ENCODE results near the gene OGDHL. TPM values are rescaled to one million over a fixed set of nuclear protein-coding genes. Genes with fewer than 3 reads are reported as not detected.

The OGDHL gene
- total and polyA plus RNA-seq, 9 of the 15 experiments (the other 6 are each of a cell fraction or from before 2014, with no cell fraction given) = 0.01 to 1.8 (median 0.91) TPM

DNA sequence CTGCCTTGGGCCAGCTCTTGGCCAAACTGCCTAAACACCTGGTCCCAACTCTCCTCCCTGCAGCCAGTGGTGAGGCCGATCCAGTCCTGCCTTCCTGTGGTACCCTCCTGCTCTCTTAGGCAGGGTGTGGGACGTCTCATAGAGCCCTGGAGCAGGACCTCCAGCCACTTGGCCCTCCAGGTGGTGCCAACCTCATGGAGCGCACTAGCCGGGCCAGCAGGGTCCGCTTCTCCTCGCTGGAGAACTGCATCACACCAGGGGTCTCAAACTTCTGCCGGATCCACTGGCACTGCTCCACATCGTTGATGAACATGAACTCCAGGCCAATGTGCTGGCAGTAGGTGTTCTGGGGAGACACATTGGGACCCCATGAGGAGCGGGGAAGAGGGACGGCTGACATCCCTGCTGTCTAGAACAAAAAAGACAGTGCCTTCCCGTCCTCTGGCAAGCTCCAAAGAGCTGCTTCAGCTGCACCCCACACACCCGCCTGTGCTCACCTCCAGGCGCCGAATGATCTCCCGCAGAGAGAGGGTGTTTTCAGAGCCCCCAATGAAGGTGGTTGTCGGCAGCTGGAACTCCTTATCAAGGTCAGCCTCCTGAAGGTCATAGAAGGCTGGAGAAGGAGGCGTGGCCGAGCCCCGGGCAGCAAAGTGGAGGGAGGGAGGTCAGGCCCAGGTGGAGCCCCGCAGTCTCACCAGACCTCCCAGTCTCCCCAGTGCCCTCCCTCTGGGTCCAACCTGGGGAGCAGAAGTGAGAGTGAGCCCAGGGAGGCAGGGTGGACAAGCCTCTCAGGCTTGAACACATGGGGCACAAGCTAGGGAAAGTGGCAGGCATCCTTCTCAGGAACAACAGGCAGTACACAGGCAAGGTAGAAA lies 10.2 kb downstream of the OGDHL start:
- Histone ChIP-seq H3K9me1 (ENCODE audit: control insufficient read depth, insufficient read depth, low read length) (no peaks in the 10 kb centered on the region), H2AFZ (ENCODE audit: low read depth, low read length) (no peak overlapping the region), H3K27me3 (ENCODE audit: control insufficient read depth in 2 of 2, insufficient read depth in 2 of 2, low read length in 2 of 2) (peaks cover 5 to 50% of the 10 kb centered on the region in 2 experiments; a peak in 3 of 5 replicates), H4K20me1 (replicated peaks; ENCODE audit: control insufficient read depth, insufficient read depth, low read length) (peaks cover 23% of the 10 kb centered on the region; the same call in 1 of the 2 replicates), H3K36me3 (ENCODE audit: control insufficient read depth, insufficient read depth, low read length) (no peaks in the 10 kb centered on the region), H3K9ac (ENCODE audit: insufficient read depth in 1 of 2, low read depth in 2 of 2, low read length in 2 of 2) (no peak overlapping the region), H3K4me3 (no peak overlapping the region), H3K27ac (ENCODE audit: extremely low read depth, low read depth, low read length) (no peak overlapping the region), H3K79me2 (ENCODE audit: control insufficient read depth, insufficient read depth, low read length) (no peaks in the 10 kb centered on the region), H3K9me3 (replicated peaks; ENCODE audit: control insufficient read depth, insufficient read depth, low read depth, low read length) (no peaks in the 10 kb centered on the region), H3K4me2 (ENCODE audit: insufficient read depth, low read length) (no peak overlapping the region), H3K4me1 (replicated peaks in 1 of 2; ENCODE audit: control insufficient read depth in 2 of 2, insufficient read depth in 2 of 2, low read length in 2 of 2) (no peaks in the 10 kb centered on the region)
- ChIA-PET POLR2A (interaction anchor here (0.6 kb wide), 1 partner anchor 31 kb away, joined by 3 read pairs; no protein-coding TSS in a partner anchor), CTCF (ENCODE audit: low intra/inter-chr PET ratio) (no interaction called here)
- peak in 1 of 4 experiments; percentile 7 for DNase-seq (ENCODE audit: extremely low read depth in 1 of 4, low spot score in 3 of 4)
- FAIRE-seq = no peak
- TF ChIP-seq BMI1 (IDR thresholded peaks at IDR 0.05; ENCODE audit: low read length) (no peak), ILF3 (IDR thresholded peaks at IDR 0.05; ENCODE audit: borderline replicate concordance) (no peak)
- no TSS peak for BruUV-seq (replicated peaks)
- WGBS (ENCODE audit: insufficient coverage, low coverage, missing lambda C conversion rate) = 2% methylated on average over 20 of the region's 20 CpGs
- in situ Hi-C loops (cut with MboI) = no loop called here
- intact Hi-C loops (cut with micrococcal nuclease) = no loop called here
- ATAC-seq = no peak

DNA sequence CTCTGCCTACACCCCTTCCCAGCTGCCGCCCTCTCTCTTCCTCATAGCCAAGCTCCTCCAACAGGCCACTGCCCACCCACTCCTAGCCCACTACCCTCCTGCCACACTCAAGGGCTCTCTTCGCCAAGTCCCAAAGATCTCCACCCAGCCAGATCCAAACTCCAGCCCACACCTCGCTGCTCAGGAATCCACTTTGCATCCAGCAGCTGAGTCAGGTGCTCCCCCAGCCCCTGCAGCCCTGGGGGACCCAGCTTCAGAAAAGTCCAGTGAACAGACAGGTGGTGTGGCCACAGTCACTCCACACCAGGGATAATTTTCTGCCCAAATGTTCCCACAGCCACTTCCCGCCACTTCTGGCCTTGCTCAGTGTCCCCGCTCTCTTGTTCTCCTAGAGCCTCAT lies 10.9 kb downstream of the OGDHL start:
- Histone ChIP-seq H3K9me1 (ENCODE audit: control insufficient read depth, insufficient read depth, low read length) (no peaks in the 10 kb centered on the region), H3K36me3 (ENCODE audit: control insufficient read depth, insufficient read depth, low read length) (no peaks in the 10 kb centered on the region), H4K20me1 (replicated peaks; ENCODE audit: control insufficient read depth, insufficient read depth, low read length) (peaks cover 24% of the 10 kb centered on the region; the same call in 1 of the 2 replicates), H3K9ac (ENCODE audit: insufficient read depth in 1 of 2, low read depth in 2 of 2, low read length in 2 of 2) (no peak overlapping the region), H3K4me2 (ENCODE audit: insufficient read depth, low read length) (no peak overlapping the region), H3K9me3 (replicated peaks; ENCODE audit: control insufficient read depth, insufficient read depth, low read depth, low read length) (no peaks in the 10 kb centered on the region), H3K27me3 (ENCODE audit: control insufficient read depth in 2 of 2, insufficient read depth in 2 of 2, low read length in 2 of 2) (peaks cover 6 to 51% of the 10 kb centered on the region in 2 experiments; a peak in 4 of 5 replicates), H3K4me1 (replicated peaks in 1 of 2; ENCODE audit: control insufficient read depth in 2 of 2, insufficient read depth in 2 of 2, low read length in 2 of 2) (no peaks in the 10 kb centered on the region), H2AFZ (ENCODE audit: low read depth, low read length) (no peak overlapping the region), H3K4me3 (no peak overlapping the region), H3K79me2 (ENCODE audit: control insufficient read depth, insufficient read depth, low read length) (no peaks in the 10 kb centered on the region), H3K27ac (ENCODE audit: extremely low read depth, low read depth, low read length) (no peak overlapping the region)
- 3% methylated on average over 5 of the region's 5 CpGs for WGBS (ENCODE audit: insufficient coverage, low coverage, missing lambda C conversion rate)
- FAIRE-seq = no peak
- ATAC-seq = no peak
- intact Hi-C loops (cut with micrococcal nuclease) (no loop called here), in situ Hi-C loops (cut with MboI) (no loop called here)
- ChIA-PET POLR2A (no interaction called here), CTCF (ENCODE audit: low intra/inter-chr PET ratio) (no interaction called here)
- DNase-seq (ENCODE audit: extremely low read depth in 1 of 4, low spot score in 3 of 4) = peak in 1 of 4 experiments; percentile 3
- BruUV-seq (replicated peaks) = no TSS peak
- TF ChIP-seq, protein P1, sequence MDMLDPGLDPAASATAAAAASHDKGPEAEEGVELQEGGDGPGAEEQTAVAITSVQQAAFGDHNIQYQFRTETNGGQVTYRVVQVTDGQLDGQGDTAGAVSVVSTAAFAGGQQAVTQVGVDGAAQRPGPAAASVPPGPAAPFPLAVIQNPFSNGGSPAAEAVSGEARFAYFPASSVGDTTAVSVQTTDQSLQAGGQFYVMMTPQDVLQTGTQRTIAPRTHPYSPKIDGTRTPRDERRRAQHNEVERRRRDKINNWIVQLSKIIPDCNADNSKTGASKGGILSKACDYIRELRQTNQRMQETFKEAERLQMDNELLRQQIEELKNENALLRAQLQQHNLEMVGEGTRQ (CRISPR knock-in tag; IDR thresholded peaks at IDR 0.05) = no peak
- TF ChIP-seq RB1 (IDR thresholded peaks at IDR 0.05; ENCODE audit: low read depth) (no peak), BCL6 (CRISPR knock-in tag; IDR thresholded peaks at IDR 0.05) (no peak), ERF (CRISPR knock-in tag; IDR thresholded peaks at IDR 0.05) (no peak), SIN3B (IDR thresholded peaks at IDR 0.05; ENCODE audit: low read depth) (no peak), TAL1 (IDR thresholded peaks at IDR 0.05) (no peak), ZNF584 (CRISPR knock-in tag; IDR thresholded peaks at IDR 0.05; ENCODE audit: low read depth) (no peak), POLR2G (IDR thresholded peaks at IDR 0.05; ENCODE audit: low read depth, low read length) (no peak), BDP1 (IDR thresholded peaks at IDR 0.05; ENCODE audit: insufficient read depth, insufficient read length) (no peak), KLF16 (IDR thresholded peaks at IDR 0.05) (no peak)

All from K562 (cell line).